ENCODE data around the gene CCL17.

DNA sequence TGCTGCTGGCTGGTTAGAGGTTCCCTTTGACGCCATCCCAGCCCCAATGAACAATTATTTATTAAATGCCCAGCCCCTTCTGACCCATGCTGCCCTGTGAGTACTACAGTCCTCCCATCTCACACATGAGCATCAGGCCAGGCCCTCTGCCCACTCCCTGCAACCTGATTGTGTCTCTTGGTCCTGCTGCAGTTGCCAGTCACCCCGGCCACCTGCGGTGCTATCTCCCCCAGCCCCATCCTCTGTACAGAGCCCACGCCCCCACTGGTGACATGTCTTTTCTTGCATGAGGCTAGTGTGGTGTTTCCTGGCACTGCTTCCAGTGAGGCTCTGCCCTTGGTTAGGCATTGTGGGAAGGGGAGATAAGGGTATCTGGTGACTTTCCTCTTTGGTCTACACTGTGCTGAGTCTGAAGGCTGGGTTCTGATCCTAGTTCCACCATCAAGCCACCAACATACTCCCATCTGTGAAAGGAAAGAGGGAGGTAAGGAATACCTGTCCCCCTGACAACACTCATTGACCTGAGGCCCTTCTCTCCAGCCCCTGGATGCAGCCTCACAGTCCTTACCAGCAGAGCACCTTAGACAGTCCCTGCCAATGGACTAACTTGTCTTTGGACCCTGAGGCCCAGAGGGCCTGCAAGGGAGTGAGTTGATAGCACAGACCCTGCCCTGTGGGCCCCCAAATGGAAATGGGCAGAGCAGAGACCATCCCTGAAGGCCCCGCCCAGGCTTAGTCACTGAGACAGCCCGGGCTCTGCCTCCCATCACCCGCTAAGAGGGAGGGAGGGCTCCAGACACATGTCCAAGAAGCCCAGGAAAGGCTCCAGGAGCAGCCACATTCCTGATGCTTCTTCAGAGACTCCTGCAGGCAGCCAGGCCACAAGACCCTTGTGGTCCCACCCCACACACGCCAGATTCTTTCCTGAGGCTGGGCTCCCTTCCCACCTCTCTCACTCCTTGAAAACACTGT lies 21.0 kb upstream of the CCL17 start:
- TF ChIP-seq, protein P1, sequence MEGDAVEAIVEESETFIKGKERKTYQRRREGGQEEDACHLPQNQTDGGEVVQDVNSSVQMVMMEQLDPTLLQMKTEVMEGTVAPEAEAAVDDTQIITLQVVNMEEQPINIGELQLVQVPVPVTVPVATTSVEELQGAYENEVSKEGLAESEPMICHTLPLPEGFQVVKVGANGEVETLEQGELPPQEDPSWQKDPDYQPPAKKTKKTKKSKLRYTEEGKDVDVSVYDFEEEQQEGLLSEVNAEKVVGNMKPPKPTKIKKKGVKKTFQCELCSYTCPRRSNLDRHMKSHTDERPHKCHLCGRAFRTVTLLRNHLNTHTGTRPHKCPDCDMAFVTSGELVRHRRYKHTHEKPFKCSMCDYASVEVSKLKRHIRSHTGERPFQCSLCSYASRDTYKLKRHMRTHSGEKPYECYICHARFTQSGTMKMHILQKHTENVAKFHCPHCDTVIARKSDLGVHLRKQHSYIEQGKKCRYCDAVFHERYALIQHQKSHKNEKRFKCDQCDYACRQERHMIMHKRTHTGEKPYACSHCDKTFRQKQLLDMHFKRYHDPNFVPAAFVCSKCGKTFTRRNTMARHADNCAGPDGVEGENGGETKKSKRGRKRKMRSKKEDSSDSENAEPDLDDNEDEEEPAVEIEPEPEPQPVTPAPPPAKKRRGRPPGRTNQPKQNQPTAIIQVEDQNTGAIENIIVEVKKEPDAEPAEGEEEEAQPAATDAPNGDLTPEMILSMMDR (conservative IDR thresholded peaks at IDR 0.05; ENCODE audit: low read depth, low read length): no peak
- TF ChIP-seq POLR2A (IDR thresholded peaks at IDR 0.05; ENCODE audit: low read depth, low read length) (no peak), RFX5 (IDR thresholded peaks at IDR 0.05; ENCODE audit: low read depth, low read length) (no peak), CEBPB (IDR thresholded peaks at IDR 0.05; ENCODE audit: low read depth, low read length) (no peak), SMC3 (IDR thresholded peaks at IDR 0.05; ENCODE audit: low read depth, low read length) (no peak), MXI1 (IDR thresholded peaks at IDR 0.05; ENCODE audit: borderline replicate concordance, low read depth, low read length) (no peak)
- TF ChIP-seq, protein P2, sequence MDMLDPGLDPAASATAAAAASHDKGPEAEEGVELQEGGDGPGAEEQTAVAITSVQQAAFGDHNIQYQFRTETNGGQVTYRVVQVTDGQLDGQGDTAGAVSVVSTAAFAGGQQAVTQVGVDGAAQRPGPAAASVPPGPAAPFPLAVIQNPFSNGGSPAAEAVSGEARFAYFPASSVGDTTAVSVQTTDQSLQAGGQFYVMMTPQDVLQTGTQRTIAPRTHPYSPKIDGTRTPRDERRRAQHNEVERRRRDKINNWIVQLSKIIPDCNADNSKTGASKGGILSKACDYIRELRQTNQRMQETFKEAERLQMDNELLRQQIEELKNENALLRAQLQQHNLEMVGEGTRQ (IDR thresholded peaks at IDR 0.05; ENCODE audit: low read depth, low read length): no peak

All from IMR-90 (cell line).